ENCODE results near the gene B4GALT4.

B4GALT4 gene

GRCh38 chr3:119237299-119237698 is 3.4 kb downstream of the B4GALT4 start:
- DNase-seq (ENCODE audit: low read depth in 2 of 2): no peak

GRCh38 chr3:119236756-119237155 is 3.9 kb downstream of the B4GALT4 start:
- DNase-seq (ENCODE audit: low read depth in 2 of 2): no peak

- DNase-seq (ENCODE audit: low read depth in 2 of 2): no peak
These were observed 5.5 kb downstream of the B4GALT4 start for GRCh38 chr3:119235151-119235550.

GRCh38 chr3:119234610-119235009 is 6.1 kb downstream of the B4GALT4 start:
- no peak for DNase-seq (ENCODE audit: low read depth in 2 of 2)

- no peak for DNase-seq (ENCODE audit: low read depth in 2 of 2)
These were observed 9.9 kb downstream of the B4GALT4 start for GRCh38 chr3:119230745-119231144.

- DNase-seq (ENCODE audit: low read depth in 2 of 2): no peak
These were observed 10.6 kb downstream of the B4GALT4 start for GRCh38 chr3:119230071-119230470.

- DNase-seq (ENCODE audit: low read depth in 2 of 2): no peak
These were observed 11.5 kb downstream of the B4GALT4 start for GRCh38 chr3:119229190-119229589.

- no peak for DNase-seq (ENCODE audit: low read depth in 2 of 2)
These were observed 12.1 kb downstream of the B4GALT4 start for GRCh38 chr3:119228373-119229145.

GRCh38 chr3:119227070-119227850 is 13.4 kb downstream of the B4GALT4 start:
- no peak for DNase-seq (ENCODE audit: low read depth in 2 of 2)

GRCh38 chr3:119225121-119225520 is 15.6 kb downstream of the B4GALT4 start:
- DNase-seq (ENCODE audit: low read depth in 2 of 2): no peak

GRCh38 chr3:119223511-119223910 is 17.2 kb downstream of the B4GALT4 start:
- DNase-seq (ENCODE audit: low read depth in 2 of 2): no peak

- DNase-seq (ENCODE audit: low read depth in 2 of 2): no peak
These were observed 18.3 kb downstream of the B4GALT4 start for GRCh38 chr3:119222391-119222790.

GRCh38 chr3:119221779-119222320 is 18.8 kb downstream of the B4GALT4 start:
- DNase-seq (ENCODE audit: low read depth in 2 of 2): no peak

- DNase-seq (ENCODE audit: low read depth in 2 of 2): no peak
These were observed 19.6 kb downstream of the B4GALT4 start for GRCh38 chr3:119220970-119221667.

GRCh38 chr3:119220198-119220597 is 20.5 kb downstream of the B4GALT4 start:
- no peak for DNase-seq (ENCODE audit: low read depth in 2 of 2)

- DNase-seq (ENCODE audit: low read depth in 2 of 2): no peak
These were observed 21.6 kb downstream of the B4GALT4 start for GRCh38 chr3:119219069-119219468.

- no peak for DNase-seq (ENCODE audit: low read depth in 2 of 2)
These were observed 28.9 kb downstream of the B4GALT4 start for GRCh38 chr3:119211803-119212202.

GRCh38 chr3:119211193-119211592 is 29.5 kb downstream of the B4GALT4 start:
- no peak for DNase-seq (ENCODE audit: low read depth in 2 of 2)

GRCh38 chr3:119207512-119207875 is 33.2 kb downstream of the B4GALT4 start:
- no peak for DNase-seq (ENCODE audit: low read depth in 2 of 2)

GRCh38 chr3:119206611-119207511 is 33.8 kb downstream of the B4GALT4 start:
- no peak for DNase-seq (ENCODE audit: low read depth in 2 of 2)

GRCh38 chr3:119205685-119206084 is 35.0 kb downstream of the B4GALT4 start:
- DNase-seq (ENCODE audit: low read depth in 2 of 2): no peak

Measured in stimulated activated CD8-positive, alpha-beta memory T cell treated with anti-CD3 and anti-CD28 coated beads, Interleukin-15, amount 100 ng/mL, for 48 hours (primary cell).